Medulla oblongata (tissue), 1 donor: ENCODE measurements around the gene ZNF534.
A peak's percentile ranks its signal among the peaks of the same experiment; 100 is the strongest.
"Not testable (repeated sequence)": the region's sequence is repeated elsewhere in the genome, so short reads cannot be mapped to it uniquely, and the experiment has no call there.

Source experiments
- DNase-seq: peaks from one replicate; pipeline ENCODE4 v3.0.0-alpha.2; 2015; ENCODE audit errors: extremely low spot score

ZNF534 gene

GRCh38 chr19:52428937-52429336 is at the start of gene ZNF534:
TSS of gene ZNF534 (plus strand) at chr19:52429148. CDS start at chr19:52431475, 2,327 bp downstream.
- DNase-seq, result no peak

GRCh38 chr19:52391135-52391534 is 37.8 kb upstream of the ZNF534 start:
- no peak for DNase-seq

- DNase-seq, result peak; percentile 95
Measured at GRCh38 chr19:52397310-52398080, 31.5 kb upstream of the ZNF534 start, which contains the start of gene ZNF528. TSS of gene ZNF528 (plus strand) at chr19:52397849. CDS start at chr19:52402014, 4,165 bp downstream.

- DNase-seq, result no peak
Measured at GRCh38 chr19:52398081-52398441, 30.9 kb upstream of the ZNF534 start.

GRCh38 chr19:52410276-52410675 is 18.7 kb upstream of the ZNF534 start:
- DNase-seq, result no peak

GRCh38 chr19:52415711-52416110 is 13.2 kb upstream of the ZNF534 start:
- DNase-seq, result no peak

- DNase-seq, result no peak
Measured at GRCh38 chr19:52442179-52442578, 13.2 kb downstream of the ZNF534 start.

- no peak for DNase-seq
Measured at GRCh38 chr19:52444506-52444905, 15.6 kb downstream of the ZNF534 start.

GRCh38 chr19:52451241-52451640 is 22.3 kb downstream of the ZNF534 start:
- DNase-seq, result no peak

- peak; percentile 62 for DNase-seq
Measured at GRCh38 chr19:52453324-52454094, 24.6 kb downstream of the ZNF534 start, which contains the start of gene ZNF578. TSS of gene ZNF578 (plus strand) at chr19:52453553. CDS start at chr19:52501846, 48,293 bp downstream.

- DNase-seq, result no peak
Measured at GRCh38 chr19:52464798-52465470, 36.0 kb downstream of the ZNF534 start.

GRCh38 chr19:52473655-52474350 is 44.9 kb downstream of the ZNF534 start:
- no peak for DNase-seq

- DNase-seq, result no peak
Measured at GRCh38 chr19:52474351-52475127, 45.6 kb downstream of the ZNF534 start.

GRCh38 chr19:52484111-52484743 is 55.3 kb downstream of the ZNF534 start:
- DNase-seq, result not testable (repeated sequence)

GRCh38 chr19:52485064-52485463 is 56.1 kb downstream of the ZNF534 start:
- DNase-seq, result not testable (repeated sequence)

GRCh38 chr19:52485561-52486240 is 56.8 kb downstream of the ZNF534 start:
- DNase-seq, result not testable (repeated sequence)

GRCh38 chr19:52492201-52492993 is 63.4 kb downstream of the ZNF534 start:
- DNase-seq, result no peak

- no peak for DNase-seq
Measured at GRCh38 chr19:52492994-52493470, 64.1 kb downstream of the ZNF534 start.

GRCh38 chr19:52494518-52494917 is 65.6 kb downstream of the ZNF534 start:
- no peak for DNase-seq
